ENCODE measurements around the gene NAPSA.

NAPSA gene

GRCh38 chr19:50313812-50314536 is 51.5 kb downstream of the NAPSA start:
- DNase-seq = no peak

DNA sequence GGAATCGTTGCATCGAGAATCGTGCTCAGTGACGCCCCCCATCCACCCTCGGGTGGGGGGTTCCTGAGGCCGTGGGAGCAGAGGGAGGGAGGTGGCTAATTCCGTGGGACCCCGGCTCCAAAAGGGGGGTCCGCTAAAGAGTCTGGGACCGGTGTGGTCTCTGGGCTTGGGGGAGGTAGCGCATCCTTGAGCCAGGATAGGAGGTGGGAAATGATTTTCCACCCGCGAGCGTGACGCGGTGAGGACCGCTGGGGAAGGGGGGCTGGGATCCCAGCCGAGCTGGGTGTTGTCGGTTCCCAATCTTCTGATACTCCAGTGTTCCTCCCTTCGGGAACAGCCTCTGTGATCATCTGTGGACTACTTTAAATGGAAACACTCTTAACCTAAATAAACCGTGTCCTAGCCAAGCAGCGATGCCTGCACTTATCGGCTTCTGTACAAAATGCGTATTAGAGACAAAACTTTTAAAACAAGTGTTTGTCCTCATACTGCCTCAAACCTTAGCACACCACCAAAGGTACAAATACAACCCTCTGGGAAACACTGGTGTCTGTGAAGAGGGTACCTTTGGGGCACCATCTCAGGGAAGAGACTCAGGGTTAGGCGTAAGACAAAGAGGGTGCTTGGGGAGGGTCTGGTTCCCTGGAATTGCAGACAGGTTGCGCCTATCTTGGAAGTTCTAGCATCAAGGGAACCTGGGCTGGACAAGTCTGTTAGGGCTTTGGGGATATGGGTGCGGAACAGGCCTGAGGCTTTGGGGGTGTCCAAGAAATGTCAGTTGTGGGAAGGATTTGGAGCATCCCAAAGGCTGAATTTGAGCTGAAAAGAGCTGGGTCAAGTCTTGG is 52.2 kb downstream of the NAPSA start:
- DNase-seq = no peak

DNA sequence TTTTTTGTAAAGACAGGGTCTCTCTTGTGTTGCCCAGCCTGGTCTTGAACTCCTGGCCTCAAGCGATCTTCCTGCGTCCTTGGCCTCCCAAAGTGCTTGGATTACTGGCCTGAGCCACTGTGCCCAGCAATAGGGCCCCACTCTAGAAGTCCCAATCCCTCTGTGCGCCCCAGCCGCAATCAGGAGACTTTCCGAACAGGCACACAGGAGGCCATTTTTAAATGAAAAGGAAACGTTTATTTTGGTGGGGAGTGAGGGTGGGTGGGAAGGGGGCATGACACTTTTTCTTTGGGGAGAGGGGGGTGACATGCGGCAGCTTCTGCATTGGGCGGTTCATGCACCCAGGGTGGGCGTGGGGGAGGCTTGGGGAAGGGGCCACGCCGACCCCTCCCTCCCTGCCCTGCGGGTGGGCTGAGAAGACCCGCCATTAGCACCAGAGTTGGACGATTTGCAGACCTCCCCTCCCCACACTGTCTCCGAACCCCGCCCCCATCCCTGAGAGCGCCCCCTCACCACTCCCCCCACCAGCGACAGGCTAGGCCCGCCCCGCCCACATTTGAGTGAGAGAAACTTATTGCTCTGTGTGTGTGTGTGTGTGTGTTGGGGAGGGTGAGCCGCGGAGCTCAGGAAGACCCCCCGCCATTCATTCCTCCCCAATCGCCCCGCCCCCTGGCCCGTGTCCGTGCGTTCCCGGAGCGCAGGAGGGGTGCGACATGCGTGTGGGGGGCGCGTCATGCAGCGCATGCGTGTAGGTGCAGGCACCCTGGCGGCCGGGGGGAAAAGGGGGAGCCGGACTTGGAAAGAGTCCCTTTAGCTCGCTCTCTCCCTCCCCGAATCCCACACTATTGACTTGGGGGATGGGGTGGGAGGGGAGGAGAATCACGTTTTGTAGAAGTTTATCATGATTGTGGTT is 53.5 kb downstream of the NAPSA start:
- DNase-seq = no peak

- no peak for DNase-seq
Measured at GRCh38 chr19:50310759-50311465, 54.5 kb downstream of the NAPSA start.

- no peak for DNase-seq
Measured at GRCh38 chr19:50309396-50310125, 55.9 kb downstream of the NAPSA start.

- DNase-seq = no peak
Measured at GRCh38 chr19:50308991-50309390, 56.4 kb downstream of the NAPSA start.

All from activated T-cell treated with anti-CD3 and anti-CD28 coated beads, Interleukin-2, amount 50 U/mL, for 1 hour (primary cell).